Neural progenitor cell (in vitro differentiated cells): ENCODE measurements around the gene GSTO2. TPM values are rescaled to one million over a fixed set of nuclear protein-coding genes. Genes with fewer than 3 reads are reported as not detected.

Source experiments
- DNase-seq: peaks from one replicate; pipeline ENCODE4 v3.0.0-alpha.2; 2016; ENCODE audit warnings: low spot score
- H2AFZ ChIP-seq: fragments of 200-600 bp; sonication (generic); replicated peaks from 2 replicates; pipeline ENCODE4 v1.6.1; 2016; ENCODE audit warnings: antibody characterized with exemption
- H3F3A ChIP-seq: fragments of 200-600 bp; sonication (generic); 2 replicates; pipeline ENCODE4 v1.6.1; 2016; ENCODE audit warnings: antibody characterized with exemption, low read depth
- H3K27ac ChIP-seq: fragments of 200-600 bp; sonication (generic); 2 replicates; pipeline ENCODE4 v1.5.1; 2016; ENCODE audit warnings: mild to moderate bottlenecking
- H3K27me3 ChIP-seq: fragments of 200-600 bp; sonication (generic); 2 replicates; pipeline ENCODE4 v1.6.1; 2016; ENCODE audit warnings: mild to moderate bottlenecking, moderate library complexity
- H3K36me3 ChIP-seq: fragments of 200-600 bp; sonication (generic); 2 replicates; pipeline ENCODE4 v1.5.1; 2016
- H3K4me1 ChIP-seq: fragments of 200-600 bp; sonication (generic); 2 replicates; pipeline ENCODE4 v1.6.1; 2016; ENCODE audit warnings: mixed run types
- H3K4me2 ChIP-seq: fragments of 200-600 bp; sonication (generic); 2 replicates; pipeline ENCODE4 v1.6.1; 2016
- H3K4me3 ChIP-seq: fragments of 200-600 bp; sonication (generic); 2 replicates; pipeline ENCODE4 v1.5.1; 2016
- H3K79me2 ChIP-seq: fragments of 200-600 bp; sonication (generic); 2 replicates; pipeline ENCODE4 v1.6.1; 2016; ENCODE audit warnings: low read depth
- H3K9ac ChIP-seq: fragments of 200-600 bp; sonication (generic); 2 replicates; pipeline ENCODE4 v1.6.1; 2016
- H3K9me3 ChIP-seq: fragments of 200-600 bp; sonication (generic); 2 replicates; pipeline ENCODE4 v1.5.1; 2016; ENCODE audit warnings: low read depth
- H4K20me1 ChIP-seq: fragments of 200-600 bp; sonication (generic); 2 replicates; pipeline ENCODE4 v1.6.1; 2016; ENCODE audit warnings: low read depth
- H3K27ac Mint-ChIP-seq: 3 replicates; pipeline ENCODE4 v1.8.0; 2021; ENCODE audit warnings: mixed read lengths
- H3K27me3 Mint-ChIP-seq: 2 replicates; pipeline ENCODE4 v1.8.0; 2022; ENCODE audit warnings: low read depth, mild to moderate bottlenecking, inconsistent platforms, moderate library complexity, mixed read lengths; ENCODE audit not compliant: insufficient read depth
- H3K36me3 Mint-ChIP-seq: 3 replicates; pipeline ENCODE4 v1.8.0; 2021; ENCODE audit warnings: mixed read lengths
- H3K4me1 Mint-ChIP-seq: 3 replicates; pipeline ENCODE4 v1.8.0; 2021; ENCODE audit warnings: mixed read lengths
- H3K4me3 Mint-ChIP-seq: 3 replicates; pipeline ENCODE4 v1.8.0; 2021; ENCODE audit warnings: mild to moderate bottlenecking, moderate library complexity, mixed read lengths
- H3K9me3 Mint-ChIP-seq: 3 replicates; pipeline ENCODE4 v1.8.0; 2020; ENCODE audit warnings: mixed read lengths
- CTCF ChIP-seq: fragments of 200-600 bp; sonication (generic); IDR thresholded peaks from 2 replicates; pipeline ENCODE4 v1.5.1; 2017; ENCODE audit warnings: antibody characterized with exemption, mild to moderate bottlenecking
- EZH2 ChIP-seq: fragments of 200-600 bp; sonication (generic); IDR thresholded peaks from 2 replicates; pipeline ENCODE4 v1.6.1; 2017; ENCODE audit warnings: antibody characterized with exemption, mild to moderate bottlenecking, moderate library complexity
- EZH2phosphoT487 ChIP-seq: fragments of 200-600 bp; sonication (generic); IDR thresholded peaks from 2 replicates; pipeline ENCODE4 v1.6.1; 2017; ENCODE audit warnings: antibody characterized with exemption
- total RNA-seq: library from RNA; depleted of rRNA; stranded (reverse); fragments of >200 nt; gene quantifications from 2 replicates; pipeline ENCODE4 v1.2.3, GENCODE V29; 2015; ENCODE audit warnings: low replicate concordance

Gene GSTO2
- total RNA-seq, 1 donor from 2014 or later = 4.9 TPM

DNA sequence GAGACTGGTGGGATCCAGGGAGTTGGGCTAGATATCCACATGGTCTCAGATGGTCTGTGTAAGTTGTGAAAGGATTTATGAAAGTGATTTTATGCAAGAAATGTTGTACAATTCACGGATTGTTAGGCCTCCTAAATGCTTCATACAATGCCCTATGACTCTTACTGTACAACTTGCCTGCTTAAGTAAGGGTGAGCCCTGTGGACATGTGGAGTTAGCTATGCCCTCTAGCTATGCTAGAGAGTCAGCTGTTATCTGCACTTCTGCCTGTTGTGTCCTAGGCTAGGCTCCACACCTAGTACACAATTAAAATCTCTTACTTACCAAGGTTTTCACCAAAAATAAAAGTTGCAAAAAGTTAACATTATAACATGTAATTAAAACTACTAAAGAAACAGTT, 35.2 kb upstream of the GSTO2 start:
- H3K27ac ChIP-seq = no peak overlapping the region
- no peak overlapping the region for H3K27ac Mint-ChIP-seq
- no peak overlapping the region for H3K9ac ChIP-seq

GRCh38 chr10:104234934-104235333, 34.0 kb upstream of the GSTO2 start:
- H3K4me3 ChIP-seq = no peak overlapping the region
- H3F3A ChIP-seq = no peaks in the 10 kb centered on the region
- no peak overlapping the region for H3K27ac Mint-ChIP-seq
- no peaks in the 10 kb centered on the region for H3K36me3 Mint-ChIP-seq
- peaks cover 8% of the 10 kb centered on the region for H3K9me3 ChIP-seq
- H2AFZ ChIP-seq = no peak overlapping the region
- H3K9me3 Mint-ChIP-seq = peaks cover 10% of the 10 kb centered on the region
- H3K79me2 ChIP-seq = no peaks in the 10 kb centered on the region
- TF ChIP-seq EZH2 (no peak), EZH2phosphoT487 (no peak), CTCF (no peak)
- peaks cover 9% of the 10 kb centered on the region for H3K4me1 Mint-ChIP-seq
- H4K20me1 ChIP-seq = no peaks in the 10 kb centered on the region
- DNase-seq = no peak
- no peak overlapping the region for H3K9ac ChIP-seq
- H3K4me3 Mint-ChIP-seq = no peak overlapping the region
- H3K4me2 ChIP-seq = no peak overlapping the region
- H3K27ac ChIP-seq = no peak overlapping the region
- H3K27me3 Mint-ChIP-seq = peaks cover 4% of the 10 kb centered on the region
- H3K27me3 ChIP-seq = peaks cover 4% of the 10 kb centered on the region
- H3K36me3 ChIP-seq = no peaks in the 10 kb centered on the region
- H3K4me1 ChIP-seq = peaks cover 5% of the 10 kb centered on the region

More for the DNA sequence above, 35.2 kb upstream of the GSTO2 start:
- H3K9me3 Mint-ChIP-seq = peaks cover 10% of the 10 kb centered on the region
- Histone ChIP-seq H3K27me3 (peaks cover 4% of the 10 kb centered on the region), H3K4me1 (peaks cover 5% of the 10 kb centered on the region), H3F3A (no peaks in the 10 kb centered on the region), H4K20me1 (no peaks in the 10 kb centered on the region), H2AFZ (no peak overlapping the region), H3K4me2 (no peak overlapping the region), H3K79me2 (no peaks in the 10 kb centered on the region), H3K4me3 (no peak overlapping the region), H3K36me3 (no peaks in the 10 kb centered on the region), H3K9me3 (peaks cover 8% of the 10 kb centered on the region)
- TF ChIP-seq EZH2 (no peak), EZH2phosphoT487 (no peak), CTCF (no peak)
- peaks cover 9% of the 10 kb centered on the region for H3K4me1 Mint-ChIP-seq
- no peak for DNase-seq
- peak overlapping the region; percentile 57 for H3K4me3 Mint-ChIP-seq
- H3K36me3 Mint-ChIP-seq = no peaks in the 10 kb centered on the region
- peaks cover 4% of the 10 kb centered on the region for H3K27me3 Mint-ChIP-seq

- H3K9me3 Mint-ChIP-seq = peaks cover 10% of the 10 kb centered on the region
- no peak overlapping the region for H3K9ac ChIP-seq
- peaks cover 4% of the 10 kb centered on the region for H3K27me3 ChIP-seq
- no peak overlapping the region for H3K27ac ChIP-seq
- no peak overlapping the region for H3K4me3 ChIP-seq
- no peak overlapping the region for H2AFZ ChIP-seq
- no peaks in the 10 kb centered on the region for H3K79me2 ChIP-seq
- no peaks in the 10 kb centered on the region for H3K36me3 ChIP-seq
- no peaks in the 10 kb centered on the region for H4K20me1 ChIP-seq
- no peaks in the 10 kb centered on the region for H3F3A ChIP-seq
- H3K4me1 ChIP-seq = peaks cover 5% of the 10 kb centered on the region
- H3K36me3 Mint-ChIP-seq = no peaks in the 10 kb centered on the region
- H3K9me3 ChIP-seq = peaks cover 8% of the 10 kb centered on the region
- H3K27ac Mint-ChIP-seq = no peak overlapping the region
- peaks cover 4% of the 10 kb centered on the region for H3K27me3 Mint-ChIP-seq
- DNase-seq = no peak
- H3K4me3 Mint-ChIP-seq = no peak overlapping the region
- H3K4me1 Mint-ChIP-seq = peaks cover 9% of the 10 kb centered on the region
- H3K4me2 ChIP-seq = no peak overlapping the region
- TF ChIP-seq EZH2phosphoT487 = no peak
- no peak for TF ChIP-seq CTCF
- TF ChIP-seq EZH2 = no peak
Observed at GRCh38 chr10:104235801-104236200, 33.2 kb upstream of the GSTO2 start.
